ENCODE results near the gene FAM222B. TPM values are rescaled to one million over a fixed set of nuclear protein-coding genes. Genes with fewer than 3 reads are reported as not detected.
A peak's percentile ranks its signal among the peaks of the same experiment; 100 is the strongest.
"Not testable (repeated sequence)": the region's sequence is repeated elsewhere in the genome, so short reads cannot be mapped to it uniquely, and the experiment has no call there.

Gene FAM222B
- polyA plus RNA-seq, 1 experiment, result 8.3 TPM

- H3K27me3 ChIP-seq (ENCODE audit: control insufficient read depth, insufficient read depth, low read length); DNase-seq (ENCODE audit: low read depth, low spot score); POLR2A ChIA-PET; H3K9me3 ChIP-seq (ENCODE audit: control insufficient read depth, insufficient read depth, low read length); H3K27ac ChIP-seq (ENCODE audit: low read depth, low read length); H3K4me3 ChIP-seq (ENCODE audit: low read depth, low read length): not testable (repeated sequence)
- TF ChIP-seq CTCF (IDR thresholded peaks at IDR 0.05; ENCODE audit: low read depth, low read length), result peak; percentile 24
- CTCF ChIA-PET, result interaction anchor here (0.5 to 1.8 kb wide), 5 partner anchors 11 to 101 kb away, joined by 3 to 7 read pairs (median 5); no protein-coding TSS in a partner anchor
Observed at GRCh38 chr17:28848667-28849066, 6.1 kb upstream of the FAM222B start.

GRCh38 chr17:28846699-28847098 is 4.1 kb upstream of the FAM222B start:
- CTCF ChIA-PET, POLR2A ChIA-PET: not testable (repeated sequence)

GRCh38 chr17:28846231-28846630 is 3.6 kb upstream of the FAM222B start:
- Histone ChIP-seq H3K27ac (ENCODE audit: low read depth, low read length) (no peak overlapping the region), H3K27me3 (ENCODE audit: control insufficient read depth, insufficient read depth, low read length) (no peaks in the 10 kb centered on the region), H3K9me3 (ENCODE audit: control insufficient read depth, insufficient read depth, low read length) (no peaks in the 10 kb centered on the region; the same call in 1 of the 2 replicates), H3K4me3 (ENCODE audit: low read depth, low read length) (no peak overlapping the region)
- DNase-seq (ENCODE audit: low read depth, low spot score), result no peak
- TF ChIP-seq CTCF (IDR thresholded peaks at IDR 0.05; ENCODE audit: low read depth, low read length), result no peak
- POLR2A ChIA-PET, result no interaction called here
- CTCF ChIA-PET, result no interaction called here

More at GRCh38 chr17:28846699-28847098, 4.1 kb upstream of the FAM222B start:
- H3K4me3 ChIP-seq (ENCODE audit: low read depth, low read length); DNase-seq (ENCODE audit: low read depth, low spot score); H3K27ac ChIP-seq (ENCODE audit: low read depth, low read length); H3K27me3 ChIP-seq (ENCODE audit: control insufficient read depth, insufficient read depth, low read length); H3K9me3 ChIP-seq (ENCODE audit: control insufficient read depth, insufficient read depth, low read length): not testable (repeated sequence)

GRCh38 chr17:28843816-28844148 is 1.2 kb upstream of the FAM222B start:
- Histone ChIP-seq H3K9me3 (ENCODE audit: control insufficient read depth, insufficient read depth, low read length) (no peaks in the 10 kb centered on the region; the same call in 1 of the 2 replicates), H3K4me3 (ENCODE audit: low read depth, low read length) (no peak overlapping the region), H3K27ac (ENCODE audit: low read depth, low read length) (no peak overlapping the region), H3K27me3 (ENCODE audit: control insufficient read depth, insufficient read depth, low read length) (no peaks in the 10 kb centered on the region)
- TF ChIP-seq CTCF (IDR thresholded peaks at IDR 0.05; ENCODE audit: low read depth, low read length), result no peak
- CTCF ChIA-PET, result interaction anchor here (0.7 kb wide), 1 partner anchor 80 kb away, joined by 4 read pairs; no protein-coding TSS in a partner anchor
- no peak for DNase-seq (ENCODE audit: low read depth, low spot score)
- POLR2A ChIA-PET, result no interaction called here

GRCh38 chr17:28841901-28842281 is 699 bp downstream of the FAM222B start:
- ChIA-PET POLR2A (interaction anchor here (0.7 to 1.1 kb wide), 4 partner anchors 18 to 131 kb away, joined by 3 to 6 read pairs (median 4); partner anchors contain the start of gene PROCA1), CTCF (interaction anchor here (0.6 to 2.1 kb wide), 8 partner anchors 10 to 275 kb away, joined by 3 to 22 read pairs (median 4); no protein-coding TSS in a partner anchor)
- no peak for TF ChIP-seq CTCF (IDR thresholded peaks at IDR 0.05; ENCODE audit: low read depth, low read length)
- no peak for DNase-seq (ENCODE audit: low read depth, low spot score)
- H3K9me3 ChIP-seq (ENCODE audit: control insufficient read depth, insufficient read depth, low read length), result no peaks in the 10 kb centered on the region; the same call in 1 of the 2 replicates
- peak overlapping the region; percentile 57 for H3K27ac ChIP-seq (ENCODE audit: low read depth, low read length)
- no peaks in the 10 kb centered on the region for H3K27me3 ChIP-seq (ENCODE audit: control insufficient read depth, insufficient read depth, low read length)
- H3K4me3 ChIP-seq (ENCODE audit: low read depth, low read length), result peak overlapping the region; percentile 97
